GM21737 (cell line): ENCODE data around the gene CMPK1.
A peak's percentile ranks its signal among the peaks of the same experiment; 100 is the strongest.
"Not testable (repeated sequence)": the region's sequence is repeated elsewhere in the genome, so short reads cannot be mapped to it uniquely, and the experiment has no call there.

Source experiments
- ATAC-seq: cut with Tn5 transposase; IDR thresholded peaks from one replicate; pipeline ENCODE4 v1.9.1; 2021; ENCODE audit warnings: mild to moderate bottlenecking, moderate library complexity; ENCODE audit not compliant: unreplicated experiment

CMPK1 gene

GRCh38 chr1:47333578-47333921 lies at the start of gene CMPK1:
CMPK1 (plus strand) TSS chr1:47333790; CDS start chr1:47333946, 156 bp downstream.
- peak; percentile 74 for ATAC-seq

GRCh38 chr1:47288116-47288515 lies 45.5 kb upstream of the CMPK1 start:
- ATAC-seq = not testable (repeated sequence)

GRCh38 chr1:47294863-47295262 lies 38.7 kb upstream of the CMPK1 start:
- not testable (repeated sequence) for ATAC-seq

GRCh38 chr1:47295579-47295978 lies 38.0 kb upstream of the CMPK1 start:
- ATAC-seq = no peak

GRCh38 chr1:47298025-47298699 lies 35.4 kb upstream of the CMPK1 start:
- no peak for ATAC-seq

GRCh38 chr1:47302472-47302871 lies 31.1 kb upstream of the CMPK1 start:
- no peak for ATAC-seq

GRCh38 chr1:47309427-47309826 lies 24.2 kb upstream of the CMPK1 start:
- ATAC-seq = no peak

- ATAC-seq = peak; percentile 97
Measured at GRCh38 chr1:47313915-47314664, 19.5 kb upstream of the CMPK1 start, which contains the start of gene STIL. STIL (minus strand) TSS chr1:47314147; CDS start chr1:47310319, 3,828 bp downstream.

GRCh38 chr1:47317841-47318240 lies 15.7 kb upstream of the CMPK1 start:
- ATAC-seq = no peak

GRCh38 chr1:47319968-47320367 lies 13.6 kb upstream of the CMPK1 start:
- not testable (repeated sequence) for ATAC-seq

GRCh38 chr1:47323599-47324031 lies 10.0 kb upstream of the CMPK1 start:
- ATAC-seq = no peak

- ATAC-seq = no peak
Measured at GRCh38 chr1:47324682-47325081, 8.9 kb upstream of the CMPK1 start.

- no peak for ATAC-seq
Measured at GRCh38 chr1:47325528-47325927, 8.1 kb upstream of the CMPK1 start.

GRCh38 chr1:47326271-47326670 lies 7.3 kb upstream of the CMPK1 start:
- ATAC-seq = no peak

- ATAC-seq = no peak
Measured at GRCh38 chr1:47328992-47329391, 4.6 kb upstream of the CMPK1 start.

- no peak for ATAC-seq
Measured at GRCh38 chr1:47330212-47330611, 3.4 kb upstream of the CMPK1 start.

GRCh38 chr1:47331875-47332274 lies 1.7 kb upstream of the CMPK1 start:
- no peak for ATAC-seq

- no peak for ATAC-seq
Measured at GRCh38 chr1:47332779-47333577, 612 bp upstream of the CMPK1 start.

- peak; percentile 85 for ATAC-seq
Measured at GRCh38 chr1:47333922-47334764, 553 bp downstream of the CMPK1 start.

- no peak for ATAC-seq
Measured at GRCh38 chr1:47334765-47335435, 1.3 kb downstream of the CMPK1 start.
